Measurements from ENCODE around the gene BLOC1S6.

BLOC1S6 gene

DNA sequence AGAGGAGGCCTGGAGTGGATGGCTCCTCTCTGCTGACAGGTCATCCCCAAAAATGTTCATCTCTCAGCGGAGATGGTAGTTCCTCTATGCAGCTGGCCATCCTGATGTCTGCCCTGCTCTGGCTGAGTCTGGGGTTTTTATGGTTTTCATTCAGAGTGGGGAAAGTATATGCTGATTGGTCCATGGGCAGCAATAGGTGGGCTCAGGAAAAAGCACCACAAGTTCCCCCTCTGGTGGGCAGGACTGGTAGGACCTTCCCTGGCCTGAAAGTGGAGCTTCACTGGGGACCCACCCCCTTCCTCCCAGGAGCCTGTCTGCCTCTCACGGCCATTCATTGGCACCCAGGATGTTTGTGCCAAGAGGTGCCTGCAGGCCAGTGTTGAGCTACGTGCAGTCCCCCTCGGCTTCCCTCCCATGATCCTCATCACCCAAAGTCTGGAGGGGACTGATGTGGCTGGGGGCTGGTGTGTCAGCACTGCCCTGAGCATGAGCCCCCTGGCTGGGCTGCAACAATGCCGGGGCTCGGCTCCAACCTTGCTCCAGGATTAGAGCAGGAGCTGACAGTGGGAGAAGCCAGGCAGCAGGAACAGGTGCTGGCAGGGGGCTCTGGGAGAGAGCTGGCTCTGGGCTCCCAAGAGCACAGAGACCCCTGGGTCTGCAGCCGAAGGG is 13.1 kb upstream of the BLOC1S6 start:
- TF ChIP-seq, protein P1, sequence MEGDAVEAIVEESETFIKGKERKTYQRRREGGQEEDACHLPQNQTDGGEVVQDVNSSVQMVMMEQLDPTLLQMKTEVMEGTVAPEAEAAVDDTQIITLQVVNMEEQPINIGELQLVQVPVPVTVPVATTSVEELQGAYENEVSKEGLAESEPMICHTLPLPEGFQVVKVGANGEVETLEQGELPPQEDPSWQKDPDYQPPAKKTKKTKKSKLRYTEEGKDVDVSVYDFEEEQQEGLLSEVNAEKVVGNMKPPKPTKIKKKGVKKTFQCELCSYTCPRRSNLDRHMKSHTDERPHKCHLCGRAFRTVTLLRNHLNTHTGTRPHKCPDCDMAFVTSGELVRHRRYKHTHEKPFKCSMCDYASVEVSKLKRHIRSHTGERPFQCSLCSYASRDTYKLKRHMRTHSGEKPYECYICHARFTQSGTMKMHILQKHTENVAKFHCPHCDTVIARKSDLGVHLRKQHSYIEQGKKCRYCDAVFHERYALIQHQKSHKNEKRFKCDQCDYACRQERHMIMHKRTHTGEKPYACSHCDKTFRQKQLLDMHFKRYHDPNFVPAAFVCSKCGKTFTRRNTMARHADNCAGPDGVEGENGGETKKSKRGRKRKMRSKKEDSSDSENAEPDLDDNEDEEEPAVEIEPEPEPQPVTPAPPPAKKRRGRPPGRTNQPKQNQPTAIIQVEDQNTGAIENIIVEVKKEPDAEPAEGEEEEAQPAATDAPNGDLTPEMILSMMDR (IDR thresholded peaks at IDR 0.05; ENCODE audit: control insufficient read depth, insufficient read depth, low read depth, low read length, missing control alignments): peak; percentile 42
- no peak for DNase-seq (ENCODE audit: low read depth)
- H3K4me3 ChIP-seq (ENCODE audit: control insufficient read depth, low read depth, low read length): no peak overlapping the region

DNA sequence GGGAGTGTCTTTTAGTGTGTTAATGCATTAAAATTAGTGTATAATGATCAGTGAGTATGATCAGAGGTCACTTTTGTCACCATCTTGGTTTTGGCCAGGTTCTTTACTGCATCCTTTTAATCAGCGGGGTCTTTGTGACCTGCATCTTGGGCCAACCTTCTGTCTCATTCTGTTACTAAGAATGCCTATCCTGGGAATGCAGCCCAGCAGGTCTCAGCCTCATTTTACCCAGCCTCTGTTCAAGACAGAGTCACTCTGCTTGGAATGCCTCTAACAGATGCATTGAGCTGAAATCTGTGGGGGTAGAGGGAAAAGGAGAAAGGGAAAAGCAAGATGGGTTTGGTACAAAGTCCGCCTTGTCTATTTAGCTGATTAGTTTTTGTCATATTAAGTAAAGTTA is 5.3 kb upstream of the BLOC1S6 start:
- TF ChIP-seq, protein P1 (IDR thresholded peaks at IDR 0.05; ENCODE audit: control insufficient read depth, insufficient read depth, low read depth, low read length, missing control alignments): no peak
- DNase-seq (ENCODE audit: low read depth): no peak
- no peak overlapping the region for H3K4me3 ChIP-seq (ENCODE audit: control insufficient read depth, low read depth, low read length)

DNA sequence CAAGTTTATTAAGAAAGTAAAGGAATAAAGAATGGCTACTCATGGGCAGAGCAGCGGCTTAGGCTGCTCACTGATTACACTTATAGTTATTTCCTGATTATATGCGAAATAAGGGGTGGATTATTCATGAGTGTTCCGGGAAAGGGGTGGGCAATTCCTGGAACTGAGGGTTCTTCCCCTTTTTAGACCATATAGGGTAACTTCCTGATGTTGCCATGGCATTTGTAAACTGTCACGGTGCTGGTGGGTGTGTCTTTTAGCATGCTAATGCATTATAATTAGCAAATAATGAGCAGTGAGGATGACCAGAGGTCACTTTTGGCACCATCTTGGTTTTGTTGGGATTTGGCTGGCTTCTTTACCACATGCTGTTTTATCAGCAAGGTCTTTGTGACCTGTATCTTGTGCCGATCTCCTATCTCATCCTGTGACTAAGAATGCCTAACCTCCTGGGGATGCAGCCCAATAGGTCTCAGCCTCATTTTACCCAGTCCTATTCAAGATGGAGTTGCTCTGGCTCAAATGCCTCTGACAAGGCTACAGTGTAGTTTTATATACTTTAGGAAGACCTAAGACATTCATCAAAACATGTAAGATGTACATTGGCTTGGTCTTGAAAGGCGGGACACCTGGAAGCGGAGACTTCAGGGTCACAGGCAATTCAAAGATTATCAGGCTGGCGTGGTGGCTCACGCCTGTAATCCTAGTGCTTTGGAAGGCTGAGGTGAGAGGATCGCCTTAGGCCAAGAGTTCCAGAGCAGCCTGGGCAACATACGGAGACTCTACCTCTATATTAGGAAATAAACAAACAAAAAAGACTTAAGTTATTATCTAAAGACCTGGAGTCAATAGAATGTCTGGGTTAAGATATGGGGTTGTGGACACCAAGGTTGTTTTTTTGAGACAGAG is 3.2 kb upstream of the BLOC1S6 start:
- TF ChIP-seq, protein P1 (IDR thresholded peaks at IDR 0.05; ENCODE audit: control insufficient read depth, insufficient read depth, low read depth, low read length, missing control alignments): no peak
- H3K4me3 ChIP-seq (ENCODE audit: control insufficient read depth, low read depth, low read length): no peak overlapping the region
- no peak for DNase-seq (ENCODE audit: low read depth)

DNA sequence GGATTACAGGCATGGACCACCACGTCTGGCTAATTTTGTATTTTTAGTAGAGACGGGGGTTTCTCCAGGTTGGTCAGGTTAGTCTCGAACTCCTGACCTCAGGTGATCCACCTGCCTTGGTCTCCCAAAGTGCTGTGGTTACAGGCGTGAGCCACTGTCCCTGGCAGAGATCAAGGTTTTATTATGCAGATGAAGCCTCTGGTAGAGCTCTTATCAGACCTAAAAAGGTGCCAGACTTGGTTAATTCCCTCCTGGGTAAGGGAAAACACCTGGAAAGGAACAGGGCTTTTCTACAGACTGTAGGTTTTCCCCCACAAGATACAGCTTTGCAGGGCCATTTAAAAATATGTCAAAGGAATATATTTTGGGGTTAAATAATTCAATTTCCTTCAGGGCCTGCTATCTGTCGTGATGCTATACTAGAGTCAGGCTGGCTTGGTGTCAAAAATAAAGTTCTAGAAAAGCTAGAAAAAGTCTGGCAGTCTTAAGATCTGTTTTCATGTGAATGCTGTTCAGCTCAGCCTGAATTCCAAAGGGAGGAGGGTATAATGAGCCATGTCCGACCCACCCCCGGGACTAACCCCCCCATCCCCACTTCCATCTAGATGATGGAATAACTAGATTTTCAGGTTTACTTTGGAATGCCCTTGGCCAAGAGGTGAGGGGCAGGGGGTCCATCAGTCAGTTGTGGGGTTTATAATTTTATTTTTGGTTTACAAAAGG is 1.9 kb upstream of the BLOC1S6 start:
- DNase-seq (ENCODE audit: low read depth): no peak
- H3K4me3 ChIP-seq (ENCODE audit: control insufficient read depth, low read depth, low read length): no peak overlapping the region
- TF ChIP-seq, protein P1 (IDR thresholded peaks at IDR 0.05; ENCODE audit: control insufficient read depth, insufficient read depth, low read depth, low read length, missing control alignments): no peak

DNA sequence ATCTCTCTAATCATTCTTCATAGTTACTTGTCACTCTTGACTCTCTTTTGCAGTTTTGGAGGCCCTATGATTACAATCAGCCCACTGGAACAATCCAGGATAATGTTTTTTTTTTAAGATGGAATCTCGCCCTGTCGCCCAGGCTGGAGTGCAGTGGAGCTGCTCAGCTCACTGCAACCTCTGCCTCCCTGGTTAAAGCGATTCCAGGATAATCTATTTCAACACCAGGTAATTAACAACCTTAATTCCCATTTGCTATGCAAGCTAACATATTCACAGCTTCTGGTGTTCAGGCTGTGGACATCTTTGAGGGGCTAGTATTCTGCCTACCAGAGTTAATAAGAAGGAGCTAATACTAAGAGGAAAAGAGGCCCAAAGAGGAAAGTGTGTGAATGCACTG is 1.1 kb upstream of the BLOC1S6 start:
- TF ChIP-seq, protein P1 (IDR thresholded peaks at IDR 0.05; ENCODE audit: control insufficient read depth, insufficient read depth, low read depth, low read length, missing control alignments): no peak
- H3K4me3 ChIP-seq (ENCODE audit: control insufficient read depth, low read depth, low read length): peak overlapping the region; percentile 91
- DNase-seq (ENCODE audit: low read depth): no peak

DNA sequence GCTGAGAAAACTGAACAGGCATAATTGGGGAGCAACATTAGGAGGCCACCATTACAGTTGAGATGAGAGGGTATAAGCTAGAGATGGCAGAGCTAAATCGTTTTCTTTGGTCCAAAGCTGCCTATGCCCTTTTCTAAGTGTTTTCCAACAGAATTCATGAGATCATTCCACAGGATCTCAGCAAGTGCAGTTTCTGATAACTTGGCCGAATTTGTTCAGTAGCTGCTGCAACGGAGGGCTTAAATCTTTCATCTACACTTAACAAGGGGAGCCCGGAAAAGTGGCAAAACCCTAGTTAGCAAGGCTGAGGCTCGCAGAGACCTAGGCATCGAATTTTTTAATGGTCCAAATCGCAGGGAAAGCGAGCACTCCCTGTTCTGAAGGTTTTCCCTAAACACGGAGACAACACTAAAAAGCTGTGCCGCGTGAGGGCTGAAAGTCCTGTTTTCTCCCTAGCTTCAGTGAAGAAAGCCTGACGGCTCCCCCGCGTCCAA is 531 bp upstream of the BLOC1S6 start:
- TF ChIP-seq, protein P1 (IDR thresholded peaks at IDR 0.05; ENCODE audit: control insufficient read depth, insufficient read depth, low read depth, low read length, missing control alignments): no peak
- H3K4me3 ChIP-seq (ENCODE audit: control insufficient read depth, low read depth, low read length): peak overlapping the region; percentile 91
- no peak for DNase-seq (ENCODE audit: low read depth)

Measured in AG09309 (cell line).